Measurements from ENCODE around the gene ELAVL2. TPM values are rescaled to one million over a fixed set of nuclear protein-coding genes. Genes with fewer than 3 reads are reported as not detected.

Gene ELAVL2
- total and polyA plus RNA-seq, 2 donors (not counting 3 experiments of a cell fraction or from before 2014, with no cell fraction given), result 0.06 to 0.20 TPM

DNA sequence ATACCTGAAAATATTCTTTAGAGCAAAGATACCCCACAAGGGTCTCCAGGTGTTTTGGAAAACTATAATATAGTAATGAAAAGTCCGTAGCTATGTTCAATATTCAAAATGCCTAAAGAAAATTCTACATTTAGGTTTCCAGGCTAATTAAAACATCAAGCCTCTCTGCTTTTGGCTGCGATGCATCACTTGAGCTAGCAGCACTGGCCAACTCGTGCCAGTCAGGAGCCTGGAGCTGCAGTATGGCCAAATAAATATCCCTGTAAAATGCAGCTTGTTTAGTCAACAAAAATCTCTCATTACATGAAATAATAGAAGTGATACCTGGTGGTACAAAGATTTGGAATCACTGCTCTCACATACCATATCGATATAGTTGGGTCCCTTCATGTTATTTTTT, 181.1 kb downstream of the ELAVL2 start:
- intact Hi-C loops (cut with micrococcal nuclease) (no loop called here), dilution Hi-C loops (cut with MboI; ENCODE audit: extremely low pct_ligation_motif_present, low sequenced_read_pairs) (no loop called here)
- ChIA-PET CTCF (no interaction called here), POLR2A (no interaction called here)
- Histone ChIP-seq H3K27ac (ENCODE audit: insufficient read depth, low read depth, low read length) (no peak overlapping the region), H3K79me2 (ENCODE audit: control insufficient read depth, insufficient read depth, low read length) (no peaks in the 10 kb centered on the region), H3K4me2 (ENCODE audit: insufficient read depth, low read length) (no peak overlapping the region), H3K9me3 (replicated peaks; ENCODE audit: control insufficient read depth, insufficient read depth, low read length) (no peaks in the 10 kb centered on the region), H3K36me3 (ENCODE audit: control insufficient read depth in 2 of 2, extremely low read depth in 1 of 2, insufficient read depth in 2 of 2, low read length in 2 of 2) (no peaks in the 10 kb centered on the region), H3K4me3 (replicated peaks in 1 of 3; ENCODE audit: insufficient read depth in 1 of 3, low read depth in 1 of 3, low read length in 3 of 3) (no peak overlapping the region), H3K9ac (replicated peaks; ENCODE audit: extremely low read depth, insufficient read depth, low read length) (no peak overlapping the region), H4K20me1 (replicated peaks; ENCODE audit: control insufficient read depth, extremely low read depth, insufficient read depth, low read length) (no peaks in the 10 kb centered on the region), H3K27me3 (ENCODE audit: control insufficient read depth in 2 of 2, insufficient read depth in 2 of 2, low read length in 2 of 2) (no peaks in the 10 kb centered on the region), H3K4me1 (ENCODE audit: control insufficient read depth, extremely low read depth, insufficient read depth, low read length) (no peaks in the 10 kb centered on the region), H3K9me1 (replicated peaks; ENCODE audit: control insufficient read depth, extremely low read depth, insufficient read depth, low read length) (no peaks in the 10 kb centered on the region), H2AFZ (ENCODE audit: low read depth, low read length) (no peak overlapping the region)
- DNase-seq (ENCODE audit: low read depth, low spot score) (no peak), FAIRE-seq (no peak)
- TF ChIP-seq JUN (IDR thresholded peaks at IDR 0.05; ENCODE audit: borderline replicate concordance, insufficient read depth, insufficient read length, low read depth), result no peak
- no TSS peak for BruUV-seq (replicated peaks)

GRCh38 chr9:23644326-23644725, 181.7 kb downstream of the ELAVL2 start:
- Histone ChIP-seq H3K9me1 (replicated peaks; ENCODE audit: control insufficient read depth, extremely low read depth, insufficient read depth, low read length) (no peaks in the 10 kb centered on the region), H4K20me1 (replicated peaks; ENCODE audit: control insufficient read depth, extremely low read depth, insufficient read depth, low read length) (no peaks in the 10 kb centered on the region), H2AFZ (ENCODE audit: low read depth, low read length) (no peak overlapping the region), H3K79me2 (ENCODE audit: control insufficient read depth, insufficient read depth, low read length) (no peaks in the 10 kb centered on the region), H3K4me1 (ENCODE audit: control insufficient read depth, extremely low read depth, insufficient read depth, low read length) (no peaks in the 10 kb centered on the region), H3K27ac (ENCODE audit: insufficient read depth, low read depth, low read length) (no peak overlapping the region), H3K9me3 (replicated peaks; ENCODE audit: control insufficient read depth, insufficient read depth, low read length) (no peaks in the 10 kb centered on the region), H3K9ac (replicated peaks; ENCODE audit: extremely low read depth, insufficient read depth, low read length) (no peak overlapping the region), H3K27me3 (ENCODE audit: control insufficient read depth in 2 of 2, insufficient read depth in 2 of 2, low read length in 2 of 2) (no peaks in the 10 kb centered on the region), H3K4me3 (replicated peaks in 1 of 3; ENCODE audit: insufficient read depth in 1 of 3, low read depth in 1 of 3, low read length in 3 of 3) (no peak overlapping the region), H3K36me3 (ENCODE audit: control insufficient read depth in 2 of 2, extremely low read depth in 1 of 2, insufficient read depth in 2 of 2, low read length in 2 of 2) (no peaks in the 10 kb centered on the region), H3K4me2 (ENCODE audit: insufficient read depth, low read length) (no peak overlapping the region)
- no peak for FAIRE-seq
- DNase-seq (ENCODE audit: low read depth, low spot score), result no peak
- dilution Hi-C loops (cut with MboI; ENCODE audit: extremely low pct_ligation_motif_present, low sequenced_read_pairs), result no loop called here
- intact Hi-C loops (cut with micrococcal nuclease), result no loop called here
- no peak for TF ChIP-seq POLR2A (IDR thresholded peaks at IDR 0.05; ENCODE audit: low read depth, low read length)
- no peak for TF ChIP-seq GATA2 (IDR thresholded peaks at IDR 0.05; ENCODE audit: insufficient read depth, insufficient read length, low read depth, low read length)
- no peak for TF ChIP-seq POLR2AphosphoS5 (IDR thresholded peaks at IDR 0.05; ENCODE audit: insufficient read depth, low read depth, low read length)
- no peak for TF ChIP-seq MAX (IDR thresholded peaks at IDR 0.05; ENCODE audit: insufficient read depth, insufficient read length)
- no peak for TF ChIP-seq FOS (IDR thresholded peaks at IDR 0.05; ENCODE audit: borderline replicate concordance, insufficient read depth, low read length)
- no peak for TF ChIP-seq CTCF (IDR thresholded peaks at IDR 0.05; ENCODE audit: extremely low read depth in 1 of 2, insufficient read depth in 1 of 2, low read depth in 1 of 2, low read length in 2 of 2)
- no peak for TF ChIP-seq JUN (IDR thresholded peaks at IDR 0.05; ENCODE audit: borderline replicate concordance, insufficient read depth, insufficient read length, low read depth)
- no peak for TF ChIP-seq EZH2 (IDR thresholded peaks at IDR 0.05; ENCODE audit: borderline replicate concordance, low read depth, low read length, severe bottlenecking)
- no peak for TF ChIP-seq MYC (IDR thresholded peaks at IDR 0.05; ENCODE audit: low read depth, low read length)
- ChIA-PET CTCF (interaction anchor here (1.1 kb wide), 1 partner anchor 17 kb away, joined by 3 read pairs; no protein-coding TSS in a partner anchor), POLR2A (no interaction called here)
- BruUV-seq (replicated peaks), result no TSS peak

Measured in endothelial cell of umbilical vein (primary cell).